Raji (cell line): ENCODE data around the gene TNNI3K.

Experiments used
- POLR2A ChIP-seq: IDR thresholded peaks from 2 replicates; pipeline ENCODE4 v1.6.1; 2011; ENCODE audit warnings: low read depth, low read length, control low read depth; ENCODE audit not compliant: insufficient read depth

TNNI3K gene

DNA sequence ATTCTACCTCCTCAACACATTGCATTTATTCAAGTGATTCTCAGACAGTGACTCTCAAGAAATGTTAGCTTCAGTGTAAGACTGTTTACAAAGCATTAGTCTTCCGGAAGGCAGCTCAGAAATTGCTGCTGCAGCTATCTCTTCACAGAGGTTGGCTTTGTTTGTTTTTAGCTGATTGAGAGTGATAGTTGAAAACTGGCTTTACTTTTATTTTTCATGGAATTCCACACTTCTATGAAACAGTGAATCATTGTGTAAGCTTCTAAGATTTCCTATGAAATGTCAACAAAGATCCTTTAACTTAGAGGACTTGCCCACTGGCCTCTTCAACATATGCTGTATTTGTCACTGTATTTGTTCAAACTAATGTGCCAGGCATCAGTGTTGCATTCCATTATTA lies 121.3 kb downstream of the TNNI3K start:
- no peak for TF ChIP-seq POLR2A

DNA sequence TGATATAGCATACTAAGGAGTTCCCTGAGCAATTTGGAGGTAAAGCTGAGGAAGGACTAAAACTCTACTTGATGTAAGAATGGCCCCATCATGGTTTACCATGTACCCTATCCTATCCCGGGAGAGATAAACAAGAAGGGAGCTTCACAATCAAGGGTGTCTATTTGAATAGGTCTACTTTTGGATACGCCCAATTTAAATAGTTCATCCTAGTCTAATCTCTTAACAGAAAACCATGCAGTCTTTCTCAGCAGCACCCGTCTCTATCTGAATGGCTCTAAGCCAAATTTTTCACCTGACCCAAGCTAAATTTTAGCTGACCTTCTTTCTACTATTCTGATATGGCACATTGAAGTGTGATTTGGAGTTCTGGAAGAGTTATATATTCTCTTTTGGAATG lies 122.0 kb downstream of the TNNI3K start:
- TF ChIP-seq POLR2A = no peak

DNA sequence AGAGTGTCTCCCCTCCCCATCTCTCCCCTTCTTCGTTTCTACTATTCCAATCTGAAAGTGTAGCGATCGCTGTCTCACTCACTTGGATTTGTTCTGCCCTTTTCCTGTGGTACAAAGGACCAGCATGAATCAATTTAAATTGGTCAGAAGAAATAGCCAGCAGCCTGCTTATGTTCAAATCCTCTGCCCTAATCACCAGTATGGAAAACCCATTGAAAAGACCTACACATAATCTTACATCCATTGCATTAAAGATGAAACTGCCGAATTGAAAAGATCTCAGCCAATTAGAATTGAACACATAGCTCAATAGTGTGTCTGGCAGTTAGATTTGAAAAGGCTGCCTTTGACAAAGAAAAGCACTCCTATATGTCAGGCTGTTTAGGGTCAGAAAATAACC lies 122.6 kb downstream of the TNNI3K start:
- no peak for TF ChIP-seq POLR2A

DNA sequence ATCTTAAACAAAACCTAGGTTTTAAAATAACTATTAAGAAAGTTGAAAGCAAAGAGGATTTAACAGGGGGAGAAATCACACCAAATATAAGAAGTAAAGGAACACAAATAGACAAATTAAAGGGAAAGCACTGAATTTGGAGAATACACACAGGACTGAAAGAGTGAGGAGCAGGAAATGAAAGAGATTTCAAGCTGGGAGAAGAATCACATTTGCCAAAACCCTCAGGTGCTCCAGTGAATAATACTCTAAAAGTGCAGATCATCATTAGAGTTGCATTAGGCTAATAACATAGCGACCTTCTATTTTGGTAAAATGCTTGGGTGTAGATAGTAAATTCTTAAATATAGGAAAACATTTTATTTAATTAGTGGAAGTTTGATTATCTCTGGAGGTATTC lies 127.5 kb downstream of the TNNI3K start:
- no peak for TF ChIP-seq POLR2A

DNA sequence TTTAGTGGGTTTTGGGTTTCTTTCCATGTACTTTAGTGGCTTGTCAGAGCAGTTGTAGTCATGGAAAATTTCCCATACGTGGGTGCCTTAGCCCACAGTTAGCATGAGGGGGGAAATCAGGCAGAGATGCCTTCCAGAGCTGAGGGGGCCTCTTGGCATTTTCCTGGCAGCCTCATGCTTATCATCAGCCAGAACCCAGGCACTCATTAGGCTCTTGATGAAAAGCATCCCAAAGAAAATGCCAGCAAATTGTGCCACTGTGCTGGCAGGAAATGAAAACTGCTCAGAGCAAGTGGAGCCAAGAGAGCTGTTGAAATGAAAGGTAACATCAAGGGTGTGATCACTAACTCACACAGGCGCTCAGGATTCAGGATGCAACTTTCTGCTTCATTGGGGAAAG lies 128.0 kb downstream of the TNNI3K start:
- no peak for TF ChIP-seq POLR2A

DNA sequence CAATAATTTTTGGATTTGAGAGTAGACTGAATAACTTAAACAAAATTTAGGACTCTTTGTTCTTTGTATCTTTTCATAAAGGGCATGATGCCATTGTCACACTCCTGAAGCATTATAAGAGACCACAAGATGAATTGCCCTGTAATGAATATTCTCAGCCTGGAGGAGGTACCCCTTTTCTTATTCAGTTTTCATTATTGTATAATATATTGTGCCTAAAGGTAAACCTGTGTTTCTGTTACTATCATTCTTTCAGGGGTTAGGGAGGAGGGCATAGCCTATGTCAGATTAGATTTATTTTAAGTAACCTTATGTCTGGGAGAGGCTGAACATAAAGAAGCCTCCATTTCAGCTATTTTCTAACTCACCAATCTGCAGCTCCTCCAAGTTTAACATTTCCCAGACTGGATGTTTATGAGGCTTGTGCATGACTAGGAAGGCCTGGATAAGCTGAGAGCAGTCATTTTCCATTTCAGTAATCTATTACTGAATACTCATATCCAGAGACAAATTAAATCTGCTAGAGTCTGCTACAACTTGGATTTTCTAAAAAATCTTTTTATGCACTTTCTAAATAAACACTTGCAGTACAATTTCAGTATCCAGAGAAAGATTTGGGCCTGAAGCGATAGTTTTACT lies 132.1 kb downstream of the TNNI3K start:
- TF ChIP-seq POLR2A = no peak

DNA sequence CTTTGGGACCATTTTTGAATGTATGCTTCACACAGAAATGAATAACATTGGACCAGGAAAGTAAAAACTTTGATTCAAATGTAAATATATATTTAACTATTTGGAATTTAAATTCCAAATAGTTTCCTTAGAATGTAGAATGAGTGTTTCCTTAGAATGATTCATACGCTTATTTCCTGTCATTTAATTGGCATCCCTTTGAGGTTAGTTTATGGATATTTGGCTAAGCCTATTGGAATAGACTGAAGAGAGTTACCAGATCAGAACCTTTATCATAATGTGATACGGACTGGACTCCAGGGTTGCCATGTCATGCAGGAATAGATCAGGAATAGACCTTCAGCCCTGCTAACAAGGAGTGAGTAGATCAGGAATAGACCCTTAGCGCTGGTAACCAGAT lies 133.1 kb downstream of the TNNI3K start:
- TF ChIP-seq POLR2A = no peak

DNA sequence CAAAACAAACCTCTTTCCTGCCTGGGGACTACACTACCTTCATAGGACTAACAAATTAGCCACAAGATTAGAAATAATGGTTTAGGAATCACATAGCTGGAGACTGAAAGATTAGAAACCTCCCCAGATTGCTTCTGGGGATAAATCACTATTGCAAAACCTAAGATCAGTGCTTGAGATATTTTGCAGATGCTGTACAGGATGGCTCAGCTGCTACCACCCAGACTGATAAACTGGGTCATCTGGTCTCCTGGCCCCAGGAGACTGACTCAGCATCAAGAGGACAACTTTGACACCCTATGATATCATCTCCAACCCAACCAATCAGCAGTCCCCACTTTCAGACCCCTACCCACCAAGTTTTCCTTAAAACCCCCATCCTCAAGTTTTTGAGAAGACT lies 140.2 kb downstream of the TNNI3K start:
- TF ChIP-seq POLR2A = no peak

DNA sequence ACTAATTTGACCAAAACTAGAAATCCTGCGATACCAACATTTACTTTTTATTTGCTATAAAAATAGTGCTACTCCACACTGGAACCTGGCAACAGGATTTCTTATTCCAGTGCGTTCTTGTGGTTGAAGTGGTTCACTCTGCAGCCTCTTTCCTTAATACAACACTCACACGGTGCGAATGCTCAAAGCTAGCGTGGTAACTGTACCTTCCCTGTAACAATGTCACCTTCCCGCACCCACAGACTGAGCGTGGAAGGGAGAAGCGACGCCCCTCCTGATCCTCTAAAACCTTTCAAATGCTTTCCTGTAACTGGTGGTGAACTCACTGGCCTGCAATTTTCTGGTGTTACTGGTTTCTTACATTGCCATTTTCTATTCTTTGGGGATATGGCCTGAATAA lies 145.1 kb downstream of the TNNI3K start:
- no peak for TF ChIP-seq POLR2A

DNA sequence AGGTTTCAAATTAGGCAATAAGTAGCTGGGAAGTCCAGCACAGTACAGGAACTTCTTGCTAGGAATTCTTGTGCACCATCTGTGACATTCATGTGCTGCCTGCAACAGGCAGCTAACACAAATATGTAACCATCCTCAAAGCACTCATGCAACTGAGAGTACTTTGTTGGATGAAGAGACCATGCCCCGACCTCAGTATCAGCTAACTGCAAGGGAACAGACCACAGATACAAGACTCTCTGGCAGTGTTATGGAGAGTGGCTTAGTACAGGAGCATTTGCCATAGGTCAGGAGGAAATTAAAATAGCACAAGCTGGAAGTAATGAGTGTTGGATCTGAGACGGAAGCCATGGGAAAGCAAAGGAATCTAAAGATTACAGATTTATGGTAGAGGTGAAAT lies 153.7 kb downstream of the TNNI3K start:
- no peak for TF ChIP-seq POLR2A

DNA sequence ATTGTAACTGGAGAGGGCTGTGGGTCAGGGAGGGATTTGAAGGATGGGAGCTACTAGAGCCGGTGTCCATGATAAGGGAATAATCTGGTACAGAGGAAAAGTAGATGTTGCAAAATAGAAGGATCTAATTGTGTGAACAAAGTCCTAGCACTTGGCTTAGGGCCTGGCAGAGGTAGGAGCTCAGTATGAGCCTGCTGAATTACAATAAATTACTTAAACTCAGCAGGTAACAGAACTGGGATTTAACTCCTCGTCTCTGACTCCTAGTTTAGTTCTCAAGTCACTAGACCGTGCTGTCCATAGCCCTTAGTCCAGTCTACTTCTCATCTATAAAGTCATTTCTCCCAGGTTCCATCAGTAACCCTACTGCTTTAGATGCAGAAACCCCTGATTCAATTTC lies 157.0 kb downstream of the TNNI3K start:
- no peak for TF ChIP-seq POLR2A

DNA sequence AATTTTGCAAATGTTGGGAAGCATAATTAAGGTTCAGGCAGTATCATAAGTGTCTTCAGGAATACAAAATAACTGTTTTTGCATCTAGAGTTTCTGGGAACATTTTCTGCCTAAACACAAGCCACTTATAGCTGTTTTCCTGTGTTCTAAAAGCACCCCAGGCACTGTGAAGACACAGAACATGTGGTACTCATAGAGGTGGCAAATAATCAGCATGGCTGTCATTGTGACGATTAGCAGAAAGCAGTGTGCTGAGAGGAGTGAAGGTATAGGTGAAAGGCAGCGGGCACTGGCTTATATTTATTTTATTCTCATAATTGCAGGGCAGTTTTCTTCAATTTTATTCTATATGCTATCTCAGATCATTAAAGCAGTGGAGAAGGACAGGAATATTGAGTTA lies 157.7 kb downstream of the TNNI3K start:
- TF ChIP-seq POLR2A = no peak

DNA sequence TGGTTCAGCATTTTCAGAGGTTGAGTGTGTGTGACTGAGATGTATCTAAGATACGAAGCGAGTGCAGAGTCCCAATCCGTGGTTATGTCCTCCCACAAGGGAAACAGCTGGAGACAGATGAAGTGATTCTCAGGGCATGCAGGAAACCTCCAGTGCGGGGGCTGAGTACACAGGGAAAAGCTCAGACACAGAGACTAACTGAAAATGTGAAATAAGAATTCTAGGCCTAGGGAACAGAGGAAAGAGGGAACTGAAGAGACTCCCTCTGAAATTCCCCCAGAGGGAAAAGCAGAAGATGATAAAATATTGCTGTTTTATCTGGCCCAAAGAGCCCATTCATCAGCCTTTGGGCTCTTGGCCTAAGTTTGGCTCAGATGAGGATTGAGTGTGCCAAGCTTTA lies 160.4 kb downstream of the TNNI3K start:
- no peak for TF ChIP-seq POLR2A

DNA sequence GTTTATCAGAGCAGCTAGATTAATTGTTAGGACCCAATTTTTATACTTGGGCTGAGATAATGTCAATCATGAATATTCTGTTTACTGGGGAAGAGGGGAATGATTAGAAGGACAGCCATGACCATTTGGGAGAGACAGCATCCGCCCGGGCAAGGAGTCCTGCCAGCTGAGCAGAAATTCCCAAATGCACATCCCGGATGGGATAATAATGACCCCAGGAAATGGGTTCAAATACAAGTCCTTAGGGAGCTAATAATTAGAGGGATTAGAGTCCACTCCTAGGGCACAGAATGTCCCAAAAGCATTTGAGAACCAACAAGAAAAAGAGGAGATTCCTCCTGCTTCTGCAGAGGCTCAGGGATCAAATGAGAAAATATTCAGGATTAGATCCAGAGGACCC lies 161.3 kb downstream of the TNNI3K start:
- TF ChIP-seq POLR2A = no peak

DNA sequence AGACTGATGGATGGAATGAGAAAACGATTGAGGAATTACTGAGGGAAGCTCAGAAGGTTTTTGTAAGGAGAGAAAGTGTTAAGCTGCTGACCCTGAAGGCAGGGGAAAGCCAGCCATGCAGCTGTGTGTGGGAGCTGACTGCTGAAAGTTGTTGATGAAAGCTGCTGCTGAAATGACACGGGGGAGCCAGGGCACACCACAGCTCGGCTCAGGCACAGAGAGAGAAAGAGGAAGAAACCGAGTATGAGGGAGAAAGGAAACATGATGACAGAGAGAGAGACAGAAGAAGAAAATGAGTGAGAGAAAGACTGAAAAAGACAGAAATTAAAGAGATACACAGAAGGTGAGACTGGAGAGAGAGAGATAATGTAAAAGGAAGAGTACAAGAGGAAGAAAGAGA lies 161.7 kb downstream of the TNNI3K start:
- no peak for TF ChIP-seq POLR2A

DNA sequence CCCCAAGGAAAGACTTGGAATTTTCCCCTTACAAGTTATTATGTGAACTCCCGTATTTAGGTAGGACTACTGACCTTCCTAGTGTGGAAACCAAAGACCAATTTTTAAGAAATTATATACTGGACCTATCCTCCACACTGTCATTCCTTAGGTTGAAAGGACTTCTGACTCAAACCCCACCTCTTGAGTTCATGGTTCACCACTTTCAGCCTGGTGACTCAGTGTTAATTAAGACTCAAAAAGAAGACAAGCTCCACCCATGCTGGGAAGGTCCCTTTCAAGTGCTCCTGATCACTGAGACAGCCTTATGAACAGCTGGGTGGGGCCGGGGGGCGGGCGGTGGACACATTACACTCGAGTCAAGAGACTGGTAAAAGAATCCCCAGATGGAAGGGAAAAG lies 164.1 kb downstream of the TNNI3K start:
- TF ChIP-seq POLR2A = no peak

DNA sequence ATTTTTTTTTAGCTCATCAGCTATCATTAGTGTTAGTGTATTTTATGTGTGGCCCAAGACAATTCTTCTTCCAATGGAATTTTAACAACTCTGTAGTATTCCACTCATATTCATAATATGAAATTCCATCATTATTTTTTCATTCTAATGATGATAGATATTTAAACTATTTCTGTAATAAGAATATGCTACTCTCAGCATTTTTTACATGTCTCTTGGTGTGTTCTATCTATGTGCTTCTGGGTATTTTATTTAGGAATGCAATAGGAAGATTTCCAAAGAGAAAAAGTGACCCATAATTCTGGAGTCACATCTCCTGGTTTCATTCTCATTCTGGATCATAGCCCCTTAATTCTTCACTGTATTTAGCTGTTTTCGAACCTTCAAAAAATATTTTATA lies 167.7 kb downstream of the TNNI3K start:
- TF ChIP-seq POLR2A = no peak
